SHP77 treated with DMSO at 0.1 percent for 48 hours (cell line): Measurements from ENCODE around the gene STK32B.

Source experiments
- DNase-seq: peaks from one replicate; lab custom pipeline; 2025; lab: John Stamatoyannopoulos, UW

STK32B gene

GRCh38 chr4:5444918-5445517, 393.7 kb downstream of the STK32B start:
- DNase-seq, result no peak

GRCh38 chr4:5446595-5447226, 395.4 kb downstream of the STK32B start:
- no peak for DNase-seq

GRCh38 chr4:5447755-5448154, 396.5 kb downstream of the STK32B start:
- no peak for DNase-seq

- no peak for DNase-seq
These were observed 396.9 kb downstream of the STK32B start for GRCh38 chr4:5448221-5448620.

- DNase-seq, result no peak
These were observed 400.0 kb downstream of the STK32B start for GRCh38 chr4:5451243-5451642.

GRCh38 chr4:5452156-5452555, 400.9 kb downstream of the STK32B start:
- DNase-seq, result no peak

GRCh38 chr4:5455003-5455585, 403.8 kb downstream of the STK32B start:
- no peak for DNase-seq

GRCh38 chr4:5456296-5456845, 405.1 kb downstream of the STK32B start:
- DNase-seq, result no peak

- DNase-seq, result no peak
These were observed 407.4 kb downstream of the STK32B start for GRCh38 chr4:5458676-5459075.

GRCh38 chr4:5459236-5459635, 408.0 kb downstream of the STK32B start:
- no peak for DNase-seq

GRCh38 chr4:5460106-5460801, 409.0 kb downstream of the STK32B start:
- no peak for DNase-seq

GRCh38 chr4:5461477-5461876, 410.2 kb downstream of the STK32B start:
- no peak for DNase-seq

- DNase-seq, result no peak
These were observed 411.1 kb downstream of the STK32B start for GRCh38 chr4:5462254-5462835.

- DNase-seq, result no peak
These were observed 411.6 kb downstream of the STK32B start for GRCh38 chr4:5462896-5463295.

- DNase-seq, result no peak
These were observed 412.1 kb downstream of the STK32B start for GRCh38 chr4:5463361-5463760.

GRCh38 chr4:5463936-5464650, 412.8 kb downstream of the STK32B start:
- DNase-seq, result no peak

GRCh38 chr4:5465529-5465928, 414.2 kb downstream of the STK32B start:
- DNase-seq, result no peak

GRCh38 chr4:5465956-5466355, 414.7 kb downstream of the STK32B start:
- no peak for DNase-seq

- DNase-seq, result no peak
These were observed 415.8 kb downstream of the STK32B start for GRCh38 chr4:5467111-5467510.

GRCh38 chr4:5469151-5469775, 418.0 kb downstream of the STK32B start:
- no peak for DNase-seq

- DNase-seq, result no peak
These were observed 418.6 kb downstream of the STK32B start for GRCh38 chr4:5469861-5470260.
